DLD1 (cell line): ENCODE measurements around the gene OLIG1.

Experiments
- in situ Hi-C: cut with HindIII; loops from 2 replicates; pipeline ENCODE4 v1.10.0; 2017; ENCODE audit warnings: low sequenced_read_pairs

Gene OLIG1

GRCh38 chr21:33089395-33090119, 19.6 kb downstream of the OLIG1 start:
- in situ Hi-C loops, result no loop called here

DNA sequence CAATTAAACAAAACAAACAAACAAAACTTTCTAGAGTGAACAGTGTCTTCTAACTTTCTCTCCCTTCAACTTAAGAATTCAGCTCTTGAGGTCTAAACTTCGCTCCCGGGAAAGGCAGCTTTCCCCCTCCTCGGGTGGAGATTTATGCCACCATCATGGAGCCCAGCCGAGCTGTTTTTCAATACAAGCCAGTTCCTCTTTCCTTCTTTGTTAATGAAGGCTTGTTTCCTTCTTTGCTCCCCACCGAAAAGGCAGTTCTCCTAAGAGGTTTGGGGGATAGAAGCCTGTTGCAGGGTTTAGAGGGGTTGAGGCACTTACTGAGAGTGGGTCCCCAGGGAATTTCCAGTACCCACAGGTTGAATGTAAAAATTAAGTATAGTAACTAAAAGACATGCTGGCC, 26.5 kb downstream of the OLIG1 start:
- in situ Hi-C loops, result no loop called here

- in situ Hi-C loops, result no loop called here
Observed at GRCh38 chr21:33099131-33099530, 29.2 kb downstream of the OLIG1 start.

- in situ Hi-C loops, result no loop called here
Observed at GRCh38 chr21:33101300-33101911, 31.5 kb downstream of the OLIG1 start.

DNA sequence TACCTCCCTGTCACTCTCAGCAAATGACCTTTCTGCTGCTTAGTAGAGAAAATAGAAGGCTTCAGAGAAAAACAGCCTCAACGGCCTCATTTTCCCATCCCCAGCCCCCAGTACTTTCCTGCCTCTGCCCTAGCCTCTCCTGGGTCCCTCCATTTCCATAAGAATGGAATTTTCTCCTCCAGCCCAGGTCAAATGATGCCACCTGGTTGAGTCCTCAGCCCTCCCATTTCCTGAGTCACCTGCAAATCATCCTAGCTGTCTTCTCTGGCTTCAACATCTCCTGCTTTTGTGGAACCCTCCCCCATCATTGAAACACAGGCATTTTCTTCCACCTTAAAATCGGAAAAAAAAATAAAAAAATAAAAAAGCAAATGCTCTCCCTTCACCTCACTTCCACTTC, 35.1 kb downstream of the OLIG1 start:
- in situ Hi-C loops, result no loop called here

- in situ Hi-C loops, result no loop called here
Observed at GRCh38 chr21:33108228-33108627, 38.3 kb downstream of the OLIG1 start.

DNA sequence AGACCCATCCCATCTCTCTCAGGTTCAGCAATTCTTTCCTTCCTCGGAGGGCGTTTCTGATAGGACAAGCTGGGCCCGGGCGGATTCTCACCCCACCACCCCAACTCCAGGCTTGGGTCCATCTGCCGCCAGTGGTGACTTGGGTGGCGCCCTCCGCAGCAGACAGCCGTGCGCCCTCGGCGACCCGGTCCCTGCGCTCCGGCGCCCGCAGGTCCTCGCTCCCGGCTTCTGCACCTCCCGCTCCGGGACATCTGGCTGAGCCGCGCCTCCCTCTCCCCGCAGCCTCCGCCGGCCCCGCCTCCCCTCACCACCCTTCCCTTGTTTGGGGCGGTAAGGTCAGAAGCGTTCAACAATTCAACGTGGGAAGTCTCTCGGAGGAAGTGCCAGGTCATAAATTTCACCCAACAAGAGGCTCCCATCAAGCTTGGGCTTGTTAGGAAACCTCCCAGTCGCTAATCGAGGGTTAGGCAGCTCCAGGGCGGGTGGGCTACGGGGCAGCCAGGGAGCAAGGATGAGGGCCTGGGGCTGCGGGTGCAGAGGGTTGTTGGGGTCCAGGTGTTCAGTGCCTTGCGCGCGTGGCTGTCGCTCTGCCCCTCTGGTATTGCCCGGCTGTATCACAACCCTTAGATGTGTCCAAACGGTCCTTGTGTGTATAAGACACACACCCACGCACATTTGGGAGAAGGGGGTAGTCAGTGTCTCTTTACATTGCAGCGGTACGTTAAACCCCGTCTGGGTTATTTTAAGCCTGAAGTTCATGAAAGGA, 39.8 kb downstream of the OLIG1 start:
- in situ Hi-C loops, result no loop called here

DNA sequence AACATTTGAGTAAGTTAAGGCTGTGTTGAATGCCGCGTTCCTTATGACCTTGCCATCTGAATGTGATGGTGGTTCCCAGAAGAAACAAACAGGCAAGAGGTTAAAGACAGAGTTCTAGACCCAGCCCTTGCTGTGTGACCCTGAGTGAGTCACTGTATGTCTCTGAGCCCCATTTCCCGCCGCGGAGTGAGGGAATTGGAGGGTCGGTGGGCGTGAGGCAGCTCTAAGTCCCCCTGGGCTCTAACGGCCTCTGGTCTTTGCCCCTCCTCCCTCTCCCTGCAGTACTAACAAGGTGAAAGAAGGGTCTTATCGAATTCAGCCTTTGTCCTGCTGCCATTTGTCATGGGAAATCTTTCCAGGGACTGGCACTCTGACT, 40.4 kb downstream of the OLIG1 start:
- in situ Hi-C loops, result no loop called here

DNA sequence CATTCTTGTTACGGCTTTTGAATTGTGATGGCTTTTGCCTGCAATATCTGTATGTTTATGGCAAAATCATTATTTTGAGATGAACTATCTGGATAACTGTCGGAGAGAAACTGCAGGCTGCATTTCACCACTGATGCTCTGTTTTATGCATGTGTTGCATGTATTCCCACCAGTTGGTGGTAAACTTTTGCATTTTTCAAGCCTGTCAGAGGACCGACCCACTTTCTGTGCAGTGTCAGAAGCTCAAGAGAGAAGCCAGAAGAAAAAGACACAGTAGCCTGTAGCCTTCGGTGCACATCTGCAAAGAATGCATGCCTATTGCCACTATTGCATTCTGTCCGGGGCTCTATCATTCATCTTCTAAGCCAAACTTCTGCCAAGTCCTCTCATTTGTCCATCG, 41.6 kb downstream of the OLIG1 start:
- in situ Hi-C loops, result no loop called here

- in situ Hi-C loops, result no loop called here
Observed at GRCh38 chr21:33112151-33112550, 42.2 kb downstream of the OLIG1 start.

DNA sequence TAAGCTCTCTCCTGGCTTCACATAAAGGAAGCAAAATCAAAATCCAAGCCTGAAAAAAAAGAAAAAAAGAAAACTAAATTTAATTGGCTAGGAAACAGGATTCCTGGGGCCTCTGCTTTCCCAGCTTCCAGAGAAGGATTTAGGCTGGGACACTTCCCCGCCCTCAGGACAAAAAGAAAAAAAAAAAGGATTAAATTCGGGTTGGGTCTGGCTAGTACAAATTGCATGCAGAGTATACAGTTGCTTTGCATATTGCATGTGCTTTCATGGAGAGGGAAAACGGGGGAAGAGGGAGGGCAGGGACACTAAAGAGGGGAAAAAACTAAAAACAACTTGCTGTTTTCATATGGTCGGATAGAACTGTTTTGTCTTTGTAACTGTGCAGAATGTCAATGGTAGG, 42.7 kb downstream of the OLIG1 start:
- in situ Hi-C loops, result no loop called here

DNA sequence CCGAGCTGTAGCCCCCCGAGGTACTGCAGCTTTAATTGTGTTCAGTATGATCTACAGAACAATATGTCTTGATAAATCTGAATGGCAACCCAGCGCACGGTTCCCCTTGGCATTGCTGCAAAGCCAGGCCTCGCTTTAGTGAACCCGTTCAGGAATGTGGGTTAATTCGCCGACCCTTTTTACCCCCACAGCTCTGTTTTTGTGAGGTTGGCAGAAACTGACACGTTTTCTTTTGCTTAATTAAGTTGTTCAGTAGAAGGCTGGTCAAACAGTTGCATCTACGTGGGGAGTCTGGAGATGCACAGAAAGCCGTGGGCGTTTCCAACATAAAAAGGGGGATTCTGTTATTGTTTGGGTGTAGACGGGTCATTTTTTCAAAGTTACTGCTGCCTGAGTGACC, 43.2 kb downstream of the OLIG1 start:
- in situ Hi-C loops, result no loop called here

GRCh38 chr21:33114276-33114675, 44.3 kb downstream of the OLIG1 start:
- in situ Hi-C loops, result no loop called here

GRCh38 chr21:33115631-33116510, 45.9 kb downstream of the OLIG1 start:
- in situ Hi-C loops, result no loop called here

DNA sequence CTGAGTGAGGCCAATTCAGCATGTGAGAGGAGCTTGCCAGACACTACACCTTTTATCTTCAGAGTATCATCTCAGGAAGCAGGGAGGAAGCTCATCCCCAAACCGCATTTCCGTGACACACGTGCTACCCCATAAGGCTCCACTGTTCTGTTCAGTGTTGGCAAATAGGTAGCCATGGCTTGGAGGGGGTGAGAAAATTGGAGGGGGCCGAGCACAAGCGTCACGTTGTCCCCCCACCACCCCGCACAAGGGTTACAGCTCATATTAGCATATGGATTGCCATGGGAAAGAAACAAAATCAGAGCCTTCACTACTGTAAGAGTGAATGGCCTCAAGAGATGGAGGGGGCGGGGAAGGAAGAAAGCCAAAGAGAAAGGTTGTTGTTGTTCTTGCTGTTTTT, 46.7 kb downstream of the OLIG1 start:
- in situ Hi-C loops, result no loop called here

DNA sequence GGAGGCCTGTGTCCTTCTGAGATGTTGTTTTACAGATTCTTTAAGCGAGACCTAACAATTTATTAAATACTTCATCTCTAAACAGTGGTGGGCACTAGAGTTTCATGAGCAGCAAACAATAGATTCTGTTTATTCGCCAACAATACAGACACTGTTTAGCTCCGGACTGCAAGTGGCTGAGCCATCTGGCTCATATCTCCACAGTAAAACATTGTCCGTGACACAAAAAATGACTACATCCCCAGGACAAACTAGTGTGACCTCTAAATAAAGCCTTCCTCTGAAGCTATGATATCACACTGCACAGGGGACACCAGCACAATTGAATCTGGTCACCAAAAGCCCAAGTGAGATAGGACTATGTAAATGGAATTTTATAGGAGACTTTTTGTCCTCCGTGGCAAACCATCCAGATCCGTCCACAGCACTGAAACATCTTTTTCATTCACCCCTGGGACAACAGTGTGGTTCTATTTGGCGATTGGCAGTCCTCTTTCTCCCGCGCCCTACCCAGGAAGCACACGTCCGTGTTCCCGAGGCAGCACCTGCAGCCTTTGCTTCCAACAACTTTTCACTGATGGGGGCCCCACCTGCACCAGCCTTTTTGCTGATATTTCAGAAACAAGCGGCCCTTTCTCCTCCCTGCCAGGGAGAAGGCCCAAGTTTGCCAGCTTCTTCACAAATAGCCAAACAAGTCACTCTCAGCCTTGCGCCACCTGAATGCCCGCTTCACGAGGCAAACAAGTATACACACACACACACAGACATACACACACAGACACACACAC, 47.4 kb downstream of the OLIG1 start:
- in situ Hi-C loops, result no loop called here
